GM03348 (cell line): ENCODE results near the gene MTHFD2L.
A peak's percentile ranks its signal among the peaks of the same experiment; 100 is the strongest.
"Not testable (repeated sequence)": the region's sequence is repeated elsewhere in the genome, so short reads cannot be mapped to it uniquely, and the experiment has no call there.

ENCODE experiments used
- DNase-seq: peaks from one replicate; pipeline ENCODE4 v3.0.0; 2012; ENCODE audit warnings: low spot score

MTHFD2L gene

GRCh38 chr4:74189331-74190043 lies 31.6 kb downstream of the MTHFD2L start:
- DNase-seq: peak; percentile 52

- no peak for DNase-seq
Observed at GRCh38 chr4:74190332-74190731, 32.4 kb downstream of the MTHFD2L start.

- no peak for DNase-seq
Observed at GRCh38 chr4:74190919-74191397, 33.0 kb downstream of the MTHFD2L start.

- DNase-seq: no peak
Observed at GRCh38 chr4:74197080-74197479, 39.2 kb downstream of the MTHFD2L start.

- no peak for DNase-seq
Observed at GRCh38 chr4:74202062-74202586, 44.2 kb downstream of the MTHFD2L start.

GRCh38 chr4:74203467-74203866 lies 45.5 kb downstream of the MTHFD2L start:
- no peak for DNase-seq

- DNase-seq: no peak
Observed at GRCh38 chr4:74205046-74205445, 47.1 kb downstream of the MTHFD2L start.

GRCh38 chr4:74205559-74205958 lies 47.6 kb downstream of the MTHFD2L start:
- DNase-seq: no peak

- DNase-seq: peak; percentile 47
Observed at GRCh38 chr4:74206088-74206825, 48.3 kb downstream of the MTHFD2L start.

GRCh38 chr4:74214457-74215159 lies 56.7 kb downstream of the MTHFD2L start:
- DNase-seq: not testable (repeated sequence)

- not testable (repeated sequence) for DNase-seq
Observed at GRCh38 chr4:74215236-74215635, 57.3 kb downstream of the MTHFD2L start.

- no peak for DNase-seq
Observed at GRCh38 chr4:74217365-74217764, 59.4 kb downstream of the MTHFD2L start.

GRCh38 chr4:74218201-74218600 lies 60.3 kb downstream of the MTHFD2L start:
- no peak for DNase-seq

- DNase-seq: no peak
Observed at GRCh38 chr4:74219240-74219639, 61.3 kb downstream of the MTHFD2L start.

- DNase-seq: no peak
Observed at GRCh38 chr4:74223098-74223497, 65.2 kb downstream of the MTHFD2L start.

GRCh38 chr4:74223801-74224200 lies 65.9 kb downstream of the MTHFD2L start:
- peak; percentile 33 for DNase-seq

- DNase-seq: peak; percentile 39
Observed at GRCh38 chr4:74228691-74229640, 71.0 kb downstream of the MTHFD2L start.

- peak; percentile 66 for DNase-seq
Observed at GRCh38 chr4:74230902-74231499, 73.1 kb downstream of the MTHFD2L start.

GRCh38 chr4:74235135-74235534 lies 77.2 kb downstream of the MTHFD2L start:
- DNase-seq: no peak

- DNase-seq: no peak
Observed at GRCh38 chr4:74237425-74237966, 79.6 kb downstream of the MTHFD2L start.

- no peak for DNase-seq
Observed at GRCh38 chr4:74244049-74244448, 86.1 kb downstream of the MTHFD2L start.
